HG02678 (cell line): Measurements from ENCODE around the gene ITM2C.

Source experiments
- ATAC-seq: cut with Tn5 transposase; IDR thresholded peaks from one replicate; pipeline ENCODE4 v1.9.1; 2021; ENCODE audit warnings: mild to moderate bottlenecking, moderate library complexity; ENCODE audit not compliant: unreplicated experiment

ITM2C gene

DNA sequence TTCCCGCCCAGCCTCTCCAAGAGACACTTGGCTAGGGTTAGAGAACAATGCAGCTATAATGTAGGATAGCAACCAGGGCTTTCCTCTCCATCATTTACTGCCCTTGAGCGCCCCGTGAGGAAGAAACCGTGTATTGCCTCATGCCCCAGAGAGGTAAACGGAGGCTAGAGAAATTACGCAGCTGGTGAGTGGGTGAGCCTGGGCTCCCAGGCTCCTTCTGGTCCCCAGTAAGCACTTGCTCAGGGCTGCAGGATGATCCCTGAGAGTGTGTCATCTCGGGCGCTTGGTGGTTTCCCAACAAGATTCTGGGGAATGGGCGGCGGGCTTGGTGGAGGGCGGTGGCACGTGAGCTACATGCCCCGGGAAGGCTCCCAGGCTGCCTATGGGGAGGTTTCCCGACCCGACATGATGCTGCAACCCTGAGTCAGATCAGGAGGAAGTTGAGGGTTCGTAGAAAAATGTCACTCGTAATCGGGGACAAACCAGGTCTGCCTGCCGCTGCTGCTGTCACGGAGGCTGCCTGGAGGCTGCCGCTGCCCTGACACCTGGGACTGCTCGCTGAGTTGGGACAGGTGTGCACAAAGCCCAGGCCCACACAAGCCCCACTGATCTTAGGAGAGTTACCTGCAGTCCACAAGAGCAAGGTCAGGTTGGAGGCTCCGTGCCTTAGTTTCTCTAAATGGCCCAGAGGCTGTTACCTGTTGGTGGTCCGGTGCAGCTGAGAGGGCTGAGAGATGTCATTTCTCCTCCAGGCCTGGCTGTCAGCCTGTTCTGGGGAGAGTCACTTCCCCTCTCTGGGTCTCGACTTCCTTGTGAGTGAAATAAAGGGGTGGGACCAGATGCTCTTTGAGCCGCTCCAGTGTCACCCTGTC, 60.0 kb downstream of the ITM2C start, which contains the start of gene GPR55:
TSS of gene GPR55 (minus strand) at position 773 of the 872 bp plus-strand sequence. CDS start 14,280 bp downstream, outside the sequence.
- peak; percentile 37 for ATAC-seq

DNA sequence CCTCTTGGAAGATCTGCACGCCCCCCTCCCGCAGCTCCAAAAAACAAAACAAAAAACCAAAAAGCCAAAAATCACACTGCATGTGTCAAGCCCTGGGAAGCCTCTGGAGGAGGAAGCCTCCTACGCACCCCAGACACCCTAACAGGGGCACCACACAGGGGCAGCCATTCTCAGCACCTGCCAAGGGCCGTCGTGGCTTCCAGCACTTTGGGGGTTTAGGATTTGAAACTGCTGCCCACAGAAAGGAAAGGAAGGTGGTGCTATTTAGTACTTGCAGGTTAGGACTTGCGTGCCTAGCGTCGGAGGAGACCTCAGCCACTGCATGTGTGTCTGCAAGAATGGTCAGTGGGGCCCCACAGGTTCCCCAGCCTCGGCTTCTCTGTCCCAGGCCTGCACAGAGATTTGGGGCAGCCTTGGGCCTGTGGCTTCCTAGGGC, 60.7 kb downstream of the ITM2C start:
- ATAC-seq, result peak; percentile 29

- peak; percentile 38 for ATAC-seq
Observed at GRCh38 chr2:230925879-230926765, 61.4 kb downstream of the ITM2C start.

- no peak for ATAC-seq
Observed at GRCh38 chr2:230927711-230928341, 63.1 kb downstream of the ITM2C start.
